Sigmoid colon (tissue), 4 donors: ENCODE data around the gene SLC9A3.

Source experiments
- CTCF ChIP-seq, 4 experiments: fragments of 450-650 bp in 3 of 4; fragments of 200-600 bp in 1 of 4; IDR thresholded peaks; one replicate each; pipeline ENCODE4 v1.5.1; 2016 to 2019; ENCODE audit warnings: antibody characterized with exemption in 4 of 4, mild to moderate bottlenecking in 3 of 4, moderate library complexity in 2 of 4
- POLR2A ChIP-seq, 2 donors: fragments of 450-650 bp; IDR thresholded peaks; one replicate each; pipeline ENCODE4 v1.6.1; 2016; ENCODE audit warnings: antibody characterized with exemption in 2 of 2, mild to moderate bottlenecking in 2 of 2, moderate library complexity in 2 of 2
- POLR2AphosphoS5 ChIP-seq, 4 donors: sonication (generic); formaldehyde crosslinking; IDR thresholded peaks; one replicate each; pipeline ENCODE4 v1.6.1; 2017; ENCODE audit warnings: antibody characterized with exemption in 4 of 4

GRCh38 chr5:530001-530955 lies 6.0 kb upstream of the SLC9A3 start:
- TF ChIP-seq CTCF (IDR thresholded peaks at IDR 0.05) (no peak), POLR2A (IDR thresholded peaks at IDR 0.05) (no peak), POLR2AphosphoS5 (IDR thresholded peaks at IDR 0.05) (no peak)
